Activated naive CD4-positive, alpha-beta T cell treated with anti-CD3 and anti-CD28 coated beads, Interleukin-2, amount 10 ng/mL, durations not matched to agents 7 days and 5 days (primary cell): Measurements from ENCODE around the gene SLC29A4.

Experiments
- CTCF ChIA-PET: fragments of 350-600 bp; sonication (Branson Sonifier 250); formaldehyde crosslinking; loops from one replicate; lab custom pipeline; 2021; ENCODE audit warnings: antibody characterized with exemption; lab: Charles Lee
- DNase-seq: peaks from one replicate; pipeline ENCODE4 v3.0.0-alpha.2; 2020
- H3K27ac Mint-ChIP-seq: one replicate; pipeline ENCODE4 v1.8.0; 2021; ENCODE audit warnings: mild to moderate bottlenecking, moderate library complexity, mixed read lengths
- H3K27me3 Mint-ChIP-seq: one replicate; pipeline ENCODE4 v1.8.0; 2021; ENCODE audit warnings: mild to moderate bottlenecking, mixed read lengths
- H3K36me3 Mint-ChIP-seq: one replicate; pipeline ENCODE4 v1.8.0; 2021; ENCODE audit warnings: mixed read lengths
- H3K4me1 Mint-ChIP-seq: one replicate; pipeline ENCODE4 v1.8.0; 2021; ENCODE audit warnings: mixed read lengths
- H3K4me3 Mint-ChIP-seq: one replicate; pipeline ENCODE4 v1.8.0; 2021; ENCODE audit warnings: mild to moderate bottlenecking, moderate library complexity, mixed read lengths
- H3K9me3 Mint-ChIP-seq: one replicate; pipeline ENCODE4 v1.8.0; 2021; ENCODE audit warnings: mixed read lengths

Gene SLC29A4

DNA sequence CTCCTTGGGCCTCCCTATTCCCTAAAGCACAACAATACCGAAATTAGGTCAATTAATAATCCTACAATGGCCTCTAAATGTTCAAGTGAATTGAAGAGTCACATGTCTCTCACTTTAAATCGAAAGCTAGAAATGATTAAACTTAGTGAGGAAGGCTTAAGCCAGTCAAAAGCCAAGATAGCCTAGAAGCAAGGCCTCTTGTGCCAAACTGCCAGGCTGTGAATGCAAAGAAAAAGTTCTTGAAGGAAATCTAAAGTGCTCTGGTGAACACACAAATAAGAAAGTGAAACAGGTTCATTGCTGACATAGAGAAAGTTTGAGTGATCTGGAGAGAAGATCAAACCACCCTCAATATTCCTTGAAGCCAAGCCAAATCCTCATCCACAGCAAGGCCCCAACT, 57.2 kb downstream of the SLC29A4 start:
- Mint-ChIP-seq H3K27me3 (peaks cover 4% of the 10 kb centered on the region), H3K9me3 (peaks cover 24% of the 10 kb centered on the region), H3K4me1 (peaks cover 4% of the 10 kb centered on the region), H3K36me3 (peaks cover 77% of the 10 kb centered on the region), H3K27ac (no peak overlapping the region), H3K4me3 (no peak overlapping the region)
- no peak for DNase-seq
- CTCF ChIA-PET, result interaction anchor here (1.6 kb wide), 1 partner anchor 99 kb away, joined by 3 read pairs; no protein-coding TSS in a partner anchor

DNA sequence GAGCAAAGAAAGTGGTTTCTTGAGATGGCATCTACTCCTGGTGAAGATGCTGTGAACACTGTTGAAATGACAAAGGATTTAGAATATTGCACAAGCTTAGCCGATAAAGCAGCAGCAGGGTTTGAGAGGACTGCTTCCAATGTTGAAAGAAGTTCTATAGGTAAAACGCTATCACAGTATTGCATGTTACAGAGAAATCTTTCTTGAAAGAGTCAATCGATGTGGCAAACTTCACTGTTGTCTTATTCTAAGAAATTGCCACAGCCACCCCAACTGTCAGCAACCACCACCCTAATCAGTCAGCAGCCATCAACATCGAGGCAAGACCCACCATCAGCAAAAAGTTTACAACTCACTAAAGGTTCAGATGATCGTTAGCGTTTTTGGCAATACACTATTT, 59.9 kb downstream of the SLC29A4 start:
- Mint-ChIP-seq H3K27ac (peak overlapping the region; percentile 51), H3K4me1 (peaks cover 4% of the 10 kb centered on the region), H3K4me3 (no peak overlapping the region), H3K27me3 (no peaks in the 10 kb centered on the region), H3K36me3 (peaks cover 68% of the 10 kb centered on the region), H3K9me3 (peaks cover 11% of the 10 kb centered on the region)
- CTCF ChIA-PET, result no interaction called here
- DNase-seq, result no peak

DNA sequence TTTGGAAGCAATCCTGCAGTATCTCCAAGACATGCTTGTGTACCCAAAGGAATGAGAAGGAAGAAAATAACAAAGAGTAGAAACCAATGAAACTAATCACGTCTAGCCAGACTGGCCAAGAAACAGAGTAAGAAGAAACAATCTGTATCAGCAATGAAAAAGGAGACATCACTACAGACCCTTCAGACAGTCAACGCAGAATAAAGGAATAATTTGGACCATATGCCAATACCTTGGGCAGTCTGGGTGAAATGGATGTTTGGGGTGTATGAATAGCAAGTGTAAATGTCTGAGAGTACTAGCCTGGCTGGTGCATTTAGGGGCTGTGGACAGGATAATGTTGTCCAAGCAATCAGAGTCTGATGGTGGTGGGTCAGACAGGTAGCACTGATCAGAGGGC, 61.1 kb downstream of the SLC29A4 start:
- no peaks in the 10 kb centered on the region for H3K27me3 Mint-ChIP-seq
- peaks cover 4% of the 10 kb centered on the region for H3K4me1 Mint-ChIP-seq
- H3K27ac Mint-ChIP-seq, result no peak overlapping the region
- peaks cover 64% of the 10 kb centered on the region for H3K36me3 Mint-ChIP-seq
- no peak for DNase-seq
- H3K4me3 Mint-ChIP-seq, result no peak overlapping the region
- H3K9me3 Mint-ChIP-seq, result peaks cover 11% of the 10 kb centered on the region
- CTCF ChIA-PET, result no interaction called here

DNA sequence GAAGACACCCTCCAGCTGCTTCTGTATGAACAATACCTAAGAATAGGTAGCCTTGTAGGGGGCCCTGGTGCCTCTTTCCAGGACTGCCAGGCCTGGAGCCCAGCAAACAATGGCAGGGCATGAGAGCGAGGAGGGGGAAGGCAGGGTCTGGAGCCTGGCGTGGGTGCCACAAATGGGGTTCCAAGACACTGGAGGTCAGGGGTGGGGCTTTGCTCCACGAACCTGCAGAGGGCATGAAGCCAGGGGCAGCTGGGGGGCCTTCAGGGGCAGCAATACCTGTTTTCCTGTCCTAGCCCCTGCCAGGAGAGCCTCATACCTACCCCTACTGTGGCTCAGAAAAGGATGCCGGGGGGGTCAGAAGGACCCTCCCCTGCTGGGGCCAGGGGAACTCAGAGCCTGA, 61.6 kb downstream of the SLC29A4 start:
- Mint-ChIP-seq H3K27me3 (no peaks in the 10 kb centered on the region), H3K36me3 (peaks cover 62% of the 10 kb centered on the region), H3K27ac (no peak overlapping the region), H3K9me3 (peaks cover 11% of the 10 kb centered on the region), H3K4me3 (no peak overlapping the region), H3K4me1 (peaks cover 4% of the 10 kb centered on the region)
- DNase-seq, result no peak
- CTCF ChIA-PET, result no interaction called here

DNA sequence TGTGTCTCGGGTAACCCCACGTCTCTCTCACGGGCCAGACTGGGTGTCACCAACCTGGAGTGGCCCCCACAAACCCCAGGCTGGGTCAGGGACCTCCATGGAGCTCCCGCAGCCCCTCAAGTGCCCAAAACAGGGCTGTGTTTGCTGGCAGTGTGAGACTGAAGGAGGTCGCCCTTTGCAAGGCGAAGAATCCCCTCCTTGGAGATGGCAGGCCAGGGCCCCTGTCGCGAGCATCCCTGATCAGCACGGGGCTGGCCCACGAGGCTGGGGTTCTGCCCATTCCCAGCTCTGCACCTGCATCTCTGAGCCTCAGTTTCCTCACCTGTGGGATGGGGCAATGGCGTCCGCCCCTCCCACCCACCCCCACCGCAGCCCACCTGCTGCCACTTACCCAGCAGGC, 62.4 kb downstream of the SLC29A4 start:
- Mint-ChIP-seq H3K36me3 (peaks cover 58% of the 10 kb centered on the region), H3K9me3 (peaks cover 11% of the 10 kb centered on the region), H3K4me3 (no peak overlapping the region), H3K27me3 (no peaks in the 10 kb centered on the region), H3K27ac (no peak overlapping the region), H3K4me1 (peaks cover under 1% of the 10 kb centered on the region)
- CTCF ChIA-PET, result no interaction called here
- DNase-seq, result no peak

DNA sequence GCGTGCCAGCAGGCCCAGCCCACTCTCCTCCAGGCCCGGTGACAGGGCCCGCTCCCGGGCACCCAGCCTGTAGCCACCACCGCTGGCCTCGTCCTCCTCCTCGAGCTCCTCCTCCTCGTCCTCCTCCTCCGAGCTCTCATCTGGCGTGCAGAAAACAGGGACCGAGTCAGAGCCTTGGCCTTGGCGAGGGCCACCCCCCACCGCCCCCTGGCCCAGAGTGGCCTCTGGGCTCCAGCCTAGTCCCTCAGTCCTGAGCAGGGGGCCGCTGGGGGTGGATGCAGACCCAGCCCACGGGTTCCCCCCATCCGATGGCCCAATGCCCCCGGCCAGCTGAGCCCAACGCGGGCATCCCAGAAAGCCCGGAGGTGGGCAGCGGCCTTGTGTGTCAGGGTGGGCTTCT, 62.9 kb downstream of the SLC29A4 start:
- Mint-ChIP-seq H3K27me3 (no peaks in the 10 kb centered on the region), H3K36me3 (peaks cover 53% of the 10 kb centered on the region), H3K9me3 (peaks cover 11% of the 10 kb centered on the region), H3K27ac (no peak overlapping the region), H3K4me3 (no peak overlapping the region), H3K4me1 (no peaks in the 10 kb centered on the region)
- CTCF ChIA-PET, result no interaction called here
- DNase-seq, result no peak

DNA sequence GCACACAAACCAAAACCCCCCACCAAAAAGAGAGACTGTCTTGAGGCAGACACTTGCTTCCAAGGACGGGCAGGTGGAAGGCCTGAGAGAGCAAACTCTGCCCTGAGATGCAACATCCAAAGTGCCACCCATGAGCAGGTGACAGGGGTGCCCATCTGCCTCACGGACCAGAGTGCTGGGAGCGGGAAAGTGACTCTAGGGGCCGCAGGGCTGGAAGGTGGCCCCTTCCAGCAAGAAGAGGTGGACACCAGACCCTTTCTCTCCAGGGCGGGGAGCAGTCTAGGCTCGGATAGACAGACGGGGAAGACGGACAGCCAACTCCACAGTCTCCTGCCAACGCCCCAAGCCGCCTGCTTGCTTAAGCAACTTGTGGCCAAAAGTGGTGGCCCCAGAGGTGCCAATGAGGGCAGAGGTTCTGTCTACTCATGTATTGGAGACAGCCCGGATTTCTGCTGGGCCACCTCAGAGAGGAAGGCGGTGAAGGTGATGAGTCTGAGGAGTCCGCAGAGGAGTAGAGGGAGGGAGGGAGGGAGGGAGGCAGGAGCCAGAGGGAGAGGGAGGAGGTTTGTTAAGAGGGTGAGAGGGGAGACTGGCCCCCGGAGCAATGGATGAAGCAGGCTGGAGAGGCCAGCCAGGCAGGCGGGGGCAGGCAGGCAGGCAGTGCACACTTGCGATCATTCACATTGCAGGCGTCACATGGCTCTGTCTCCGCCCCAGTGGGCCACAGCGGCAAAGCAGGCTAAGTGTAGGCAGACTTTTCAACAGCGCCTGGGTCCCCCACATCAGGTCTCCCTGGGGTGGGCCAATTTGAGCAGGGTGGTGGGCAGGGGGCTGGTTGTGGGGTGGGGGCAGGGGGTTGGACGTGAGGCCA, 65.6 kb downstream of the SLC29A4 start:
- CTCF ChIA-PET, result no interaction called here
- H3K4me1 Mint-ChIP-seq, result no peaks in the 10 kb centered on the region
- H3K36me3 Mint-ChIP-seq, result peaks cover 50% of the 10 kb centered on the region
- DNase-seq, result no peak
- H3K27ac Mint-ChIP-seq, result no peak overlapping the region
- no peak overlapping the region for H3K4me3 Mint-ChIP-seq
- H3K9me3 Mint-ChIP-seq, result peaks cover 11% of the 10 kb centered on the region
- no peaks in the 10 kb centered on the region for H3K27me3 Mint-ChIP-seq

DNA sequence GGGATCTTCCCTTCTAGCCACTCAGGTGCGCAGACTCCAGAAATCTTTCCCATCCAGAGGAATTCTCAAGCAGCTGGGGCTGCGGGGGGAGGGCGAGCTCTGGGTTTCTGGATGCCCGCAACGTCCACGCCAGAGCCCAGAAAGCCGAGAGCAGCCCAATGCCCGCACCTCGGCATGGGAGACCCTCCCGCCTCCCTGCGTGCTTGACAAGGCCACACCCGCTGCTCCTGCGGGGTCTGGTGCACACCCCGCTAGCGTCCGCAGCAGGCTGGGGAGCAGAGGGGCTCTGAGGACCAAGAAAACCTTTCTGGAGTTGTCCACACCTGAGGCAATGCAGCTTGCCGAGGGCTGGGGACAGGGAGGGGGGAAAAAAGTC, 66.2 kb downstream of the SLC29A4 start:
- Mint-ChIP-seq H3K36me3 (peaks cover 48% of the 10 kb centered on the region), H3K9me3 (peaks cover 6% of the 10 kb centered on the region), H3K4me3 (no peak overlapping the region), H3K27me3 (no peaks in the 10 kb centered on the region), H3K27ac (no peak overlapping the region), H3K4me1 (no peaks in the 10 kb centered on the region)
- no peak for DNase-seq
- CTCF ChIA-PET, result no interaction called here

DNA sequence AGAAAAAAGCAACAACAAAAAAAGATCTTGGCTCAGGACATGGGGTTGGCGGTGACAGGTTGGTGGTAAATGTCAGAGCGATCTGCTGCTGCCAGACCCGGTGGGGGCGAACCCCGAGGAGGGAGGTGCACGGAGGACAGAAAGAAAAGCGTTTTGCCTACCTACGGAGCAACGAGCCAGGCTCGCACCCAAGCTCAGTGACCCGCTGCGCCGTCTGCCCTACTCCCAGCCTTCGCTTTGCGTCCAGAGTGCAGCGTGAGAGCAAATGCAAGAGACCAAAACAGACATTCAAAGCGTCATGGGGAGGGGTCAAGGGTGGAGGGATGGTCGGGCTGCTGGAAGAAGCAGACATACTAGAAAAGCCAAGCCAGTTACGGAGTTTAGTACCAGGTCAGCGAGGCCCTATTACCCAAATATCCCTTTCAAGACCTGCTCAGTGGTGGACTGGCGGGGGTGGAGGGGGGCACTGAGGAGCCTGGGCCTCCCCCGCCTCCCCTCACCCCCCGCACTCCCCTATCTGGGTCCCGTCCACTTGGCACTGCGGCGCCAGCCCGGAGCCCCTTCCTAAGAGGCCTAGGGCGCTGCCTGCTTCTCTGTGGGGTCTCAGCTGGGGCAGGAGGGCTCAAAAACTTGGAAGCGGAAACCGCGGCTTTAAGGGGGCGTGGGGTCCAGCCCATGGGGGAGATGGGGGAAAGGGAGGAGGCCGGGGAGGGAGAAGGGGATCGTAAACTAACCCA, 66.9 kb downstream of the SLC29A4 start:
- H3K27ac Mint-ChIP-seq, result no peak overlapping the region

DNA sequence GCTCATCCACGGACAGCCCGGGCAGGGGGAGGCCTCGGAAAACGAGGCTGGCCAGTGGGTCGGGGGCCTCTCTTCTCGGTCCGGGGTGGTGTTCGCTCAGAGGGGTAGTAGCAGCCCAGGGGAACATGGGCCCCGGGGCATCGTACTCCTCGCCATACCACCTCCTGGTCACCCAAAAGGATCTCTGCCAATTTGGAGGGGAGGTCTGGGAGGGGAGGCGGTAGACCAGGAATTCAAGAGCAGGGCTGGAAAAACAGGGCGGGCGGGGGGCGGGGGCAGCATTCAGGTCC, 67.4 kb downstream of the SLC29A4 start:
- CTCF ChIA-PET, result no interaction called here
- Mint-ChIP-seq H3K27ac (no peak overlapping the region), H3K4me1 (peaks cover 9% of the 10 kb centered on the region), H3K36me3 (peaks cover 47% of the 10 kb centered on the region), H3K27me3 (no peaks in the 10 kb centered on the region), H3K9me3 (no peaks in the 10 kb centered on the region), H3K4me3 (no peak overlapping the region)
- no peak for DNase-seq

More for the DNA sequence above, 66.9 kb downstream of the SLC29A4 start:
- H3K9me3 Mint-ChIP-seq, result peaks cover 2% of the 10 kb centered on the region
- CTCF ChIA-PET, result no interaction called here
- H3K4me3 Mint-ChIP-seq, result no peak overlapping the region
- H3K27me3 Mint-ChIP-seq, result no peaks in the 10 kb centered on the region
- peaks cover 47% of the 10 kb centered on the region for H3K36me3 Mint-ChIP-seq
- no peak for DNase-seq
- H3K4me1 Mint-ChIP-seq, result peaks cover 4% of the 10 kb centered on the region

DNA sequence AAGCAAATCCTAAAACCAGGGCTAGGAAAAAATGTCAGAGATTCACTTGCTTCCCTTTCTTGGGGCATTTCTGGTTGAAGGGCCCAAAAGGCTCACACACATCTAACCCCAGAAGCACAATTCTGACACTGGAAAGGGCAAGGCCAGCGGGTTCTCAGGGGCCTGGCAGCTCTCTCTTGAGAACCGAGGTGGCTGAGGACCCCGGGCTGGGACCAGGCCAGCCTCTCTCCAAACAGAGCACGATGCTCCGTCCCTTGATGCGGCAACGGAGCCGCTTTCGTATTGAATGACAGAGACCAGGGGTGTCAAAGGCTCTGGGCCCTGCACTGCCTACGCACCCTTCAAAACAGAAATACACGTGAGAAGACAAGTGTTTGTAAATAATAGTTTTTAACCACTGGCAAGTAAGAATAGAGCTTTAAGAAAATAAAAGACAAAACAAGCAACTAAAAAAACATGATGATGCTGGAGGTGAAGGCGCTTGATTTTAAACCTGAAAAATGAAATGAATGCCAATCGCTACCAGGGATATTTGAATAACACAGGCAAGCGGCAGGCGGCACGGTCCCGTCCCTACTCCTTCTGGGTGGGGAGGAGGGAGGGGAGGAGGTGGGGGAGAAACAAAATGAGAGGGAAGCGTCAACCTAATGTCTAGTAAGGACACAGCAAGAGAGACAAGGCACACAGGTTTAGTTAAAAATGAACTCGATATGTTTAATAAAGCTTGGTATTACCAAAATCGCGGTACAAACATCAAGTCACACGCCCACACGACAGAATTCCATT, 68.0 kb downstream of the SLC29A4 start:
- CTCF ChIA-PET, result no interaction called here
- Mint-ChIP-seq H3K9me3 (no peaks in the 10 kb centered on the region), H3K36me3 (peaks cover 47% of the 10 kb centered on the region)

DNA sequence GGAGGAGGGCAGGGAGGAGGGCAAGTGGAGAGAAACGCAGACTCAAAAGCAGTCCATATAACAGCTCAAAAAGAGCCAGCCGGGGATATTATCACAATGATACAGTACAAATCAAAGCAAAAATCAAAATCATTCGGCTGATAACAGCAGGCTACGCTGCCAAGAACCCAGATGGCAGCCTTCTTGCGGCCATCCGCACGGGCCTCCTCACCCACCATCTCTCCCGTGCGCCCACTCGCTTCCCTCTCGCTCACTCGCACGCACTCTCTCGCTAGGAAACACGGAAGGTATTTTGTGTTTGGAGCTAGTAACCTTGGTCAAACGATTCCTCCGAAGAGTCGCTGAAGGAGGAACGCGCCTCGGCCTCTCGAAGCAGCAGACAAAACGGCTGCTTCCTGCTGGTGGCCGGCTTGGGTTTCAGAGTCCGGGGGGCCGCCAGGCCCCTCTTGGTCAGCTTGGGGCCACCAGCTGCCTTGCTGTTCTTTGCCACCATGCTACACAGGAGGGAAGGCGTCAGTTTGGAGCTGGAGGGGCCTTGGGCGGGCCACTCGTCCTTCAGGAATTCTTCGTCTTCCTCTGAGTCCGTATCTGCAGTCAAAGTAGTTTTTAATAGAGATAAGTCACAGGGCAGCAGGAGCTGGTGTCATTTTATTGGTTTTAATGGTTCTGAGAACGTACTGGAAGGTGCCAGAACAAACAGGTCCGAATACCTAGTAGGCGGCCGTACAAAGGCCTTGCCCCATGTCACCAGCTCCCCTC, 68.9 kb downstream of the SLC29A4 start:
- no peak for DNase-seq
- Mint-ChIP-seq H3K9me3 (no peaks in the 10 kb centered on the region), H3K27ac (no peak overlapping the region), H3K36me3 (peaks cover 48% of the 10 kb centered on the region), H3K4me1 (peaks cover 10% of the 10 kb centered on the region), H3K4me3 (no peak overlapping the region), H3K27me3 (no peaks in the 10 kb centered on the region)
- CTCF ChIA-PET, result no interaction called here

More for the DNA sequence above, 68.0 kb downstream of the SLC29A4 start:
- Mint-ChIP-seq H3K27ac (no peak overlapping the region), H3K4me3 (no peak overlapping the region), H3K4me1 (peaks cover 10% of the 10 kb centered on the region), H3K27me3 (no peaks in the 10 kb centered on the region)
- DNase-seq, result no peak

DNA sequence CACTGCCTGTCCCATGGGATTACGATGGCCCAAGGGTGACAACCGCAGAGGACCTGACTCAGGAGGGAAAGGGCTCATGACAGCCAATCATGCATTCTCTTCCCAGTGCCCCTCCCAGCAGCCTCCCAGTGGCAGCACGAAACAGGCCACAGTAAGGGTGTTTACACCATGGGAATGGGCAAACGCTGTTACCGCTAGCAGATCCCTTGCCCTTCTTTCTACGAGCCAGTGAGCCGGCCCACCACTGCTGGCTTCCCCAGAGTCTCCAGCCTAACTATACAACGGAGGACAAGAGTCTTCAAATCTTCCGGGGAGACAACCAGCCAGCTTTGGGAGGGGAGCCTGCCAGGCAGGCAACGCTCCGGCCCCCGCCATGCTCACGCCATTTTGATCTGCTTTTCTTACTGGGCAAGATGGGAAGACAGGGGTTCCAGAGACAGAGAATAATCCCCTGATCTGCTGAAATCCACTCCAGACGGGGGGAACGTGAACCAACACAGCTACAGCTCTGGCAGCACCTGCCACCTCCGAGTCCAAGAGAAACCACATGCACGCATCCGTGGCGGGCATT, 69.8 kb downstream of the SLC29A4 start:
- H3K4me3 Mint-ChIP-seq, result no peak overlapping the region
- DNase-seq, result no peak
- CTCF ChIA-PET, result no interaction called here

More for the DNA sequence above, 69.8 kb downstream of the SLC29A4 start:
- H3K36me3 Mint-ChIP-seq, result peaks cover 50% of the 10 kb centered on the region
- H3K4me1 Mint-ChIP-seq, result peaks cover 10% of the 10 kb centered on the region
- no peaks in the 10 kb centered on the region for H3K27me3 Mint-ChIP-seq
- H3K27ac Mint-ChIP-seq, result no peak overlapping the region
- H3K9me3 Mint-ChIP-seq, result no peaks in the 10 kb centered on the region
